Myometrial cell (primary cell): ENCODE measurements around the gene HSPD1. TPM values are rescaled to one million over a fixed set of nuclear protein-coding genes. Genes with fewer than 3 reads are reported as not detected.

ENCODE experiments used
- total RNA-seq: library from RNA; depleted of rRNA; stranded (reverse); fragments of >200 nt; gene quantifications from 2 replicates; pipeline ENCODE4 v1.2.3, GENCODE V29; 2015

Gene HSPD1
- total RNA-seq = 204 and 241 TPM in 2 replicates

GRCh38 chr2:197499594-197500502 is at the start of gene HSPD1, which contains the start of gene HSPE1:
Gene HSPD1, minus strand, starts transcription at chr2:197499840. Its CDS starts 992 bp downstream, at chr2:197498848.
Gene HSPE1, plus strand, starts transcription at chr2:197500379. Its CDS starts 58 bp downstream, at chr2:197500437.

GRCh38 chr2:197515739-197516392 is 16.2 kb upstream of the HSPD1 start, which contains the start of gene MOB4:
Gene MOB4, plus strand, starts transcription at chr2:197516066. Its CDS starts 21 bp downstream, at chr2:197516087.

DNA sequence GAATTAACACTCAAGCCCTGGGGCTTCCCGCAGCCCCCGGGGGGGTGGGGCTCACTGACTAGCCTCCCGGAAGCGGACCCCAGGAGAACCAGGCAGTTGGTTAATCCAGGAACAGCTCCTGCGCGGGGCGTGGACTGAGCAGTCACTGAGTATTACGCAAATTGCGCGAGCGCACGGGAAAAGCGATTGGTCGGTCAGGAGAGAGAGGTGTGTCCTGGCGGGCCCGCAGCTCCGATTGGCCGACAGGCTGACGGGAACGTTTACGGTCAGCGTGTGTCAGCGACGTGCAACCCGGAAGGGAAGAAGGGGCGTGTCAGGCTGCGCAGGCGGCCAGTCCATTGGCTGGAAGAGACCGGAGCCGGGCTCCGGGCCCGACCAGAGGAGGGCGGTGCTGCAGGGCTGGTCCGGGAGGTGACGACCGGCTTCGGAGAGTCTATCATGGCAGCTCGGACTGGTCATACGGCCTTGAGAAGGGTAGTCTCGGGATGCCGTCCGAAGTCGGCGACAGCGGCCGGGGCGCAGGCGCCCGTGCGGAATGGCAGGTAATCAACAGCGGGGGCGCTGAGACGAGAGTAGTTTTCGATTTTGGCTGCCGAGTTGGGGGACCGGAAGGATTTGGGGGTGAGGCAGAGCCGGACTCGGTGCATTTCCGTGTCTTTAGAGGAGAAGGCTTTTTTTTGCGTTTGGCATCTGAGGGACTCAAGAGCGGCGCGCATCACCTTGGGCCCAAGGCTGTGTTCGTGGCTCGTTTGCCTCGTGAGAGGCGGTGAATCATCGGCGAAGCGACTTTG is 46.3 kb downstream of the HSPD1 start, which contains the start of gene COQ10B:
Gene COQ10B, plus strand, starts transcription at position 430 of the 791 bp plus-strand sequence. Its CDS starts 9 bp downstream, at position 439.

Other genes with a start within 250 kb of the HSPD1 start
- gene ANKRD44, start 189.1 kb downstream of the HSPD1 start, total RNA-seq = 2.3 and 50.5 TPM in 2 replicates
- 119 and 156 TPM in 2 replicates for gene SF3B1, start 64.8 kb downstream of the HSPD1 start, total RNA-seq
- gene COQ10B, start 46.3 kb downstream of the HSPD1 start, total RNA-seq = 32.0 and 38.8 TPM in 2 replicates
- gene HSPE1, start 539 bp upstream of the HSPD1 start, total RNA-seq = 124 and 151 TPM in 2 replicates
- 15.6 and 33.8 TPM in 2 replicates for gene MOB4, start 16.2 kb upstream of the HSPD1 start, total RNA-seq
- gene RFTN2, start 175.7 kb upstream of the HSPD1 start, total RNA-seq = 0.29 and 1.9 TPM in 2 replicates
- 1.9 and 3.7 TPM in 2 replicates for gene MARS2, start 205.5 kb upstream of the HSPD1 start, total RNA-seq